ENCODE results near the gene RPAP3.
A peak's percentile ranks its signal among the peaks of the same experiment; 100 is the strongest.

The RPAP3 gene

GRCh38 chr12:47743311-47743860, 37.6 kb upstream of the RPAP3 start:
- no peak for DNase-seq (ENCODE audit: low read depth in 2 of 2)

- peak; percentile 69 to 75 for DNase-seq (ENCODE audit: low read depth in 2 of 2)
Observed at GRCh38 chr12:47742253-47742825, 36.5 kb upstream of the RPAP3 start.

GRCh38 chr12:47741340-47741703, 35.5 kb upstream of the RPAP3 start:
- peak; percentile 39 to 40 for DNase-seq (ENCODE audit: low read depth in 2 of 2)

GRCh38 chr12:47740606-47741339, 34.9 kb upstream of the RPAP3 start:
- no peak for DNase-seq (ENCODE audit: low read depth in 2 of 2)

GRCh38 chr12:47739979-47740378, 34.1 kb upstream of the RPAP3 start:
- no peak for DNase-seq (ENCODE audit: low read depth in 2 of 2)

GRCh38 chr12:47739297-47739696, 33.5 kb upstream of the RPAP3 start:
- DNase-seq (ENCODE audit: low read depth in 2 of 2): no peak

GRCh38 chr12:47737936-47738594, 32.2 kb upstream of the RPAP3 start:
- no peak for DNase-seq (ENCODE audit: low read depth in 2 of 2)

- no peak for DNase-seq (ENCODE audit: low read depth in 2 of 2)
Observed at GRCh38 chr12:47736877-47737676, 31.2 kb upstream of the RPAP3 start.

GRCh38 chr12:47736216-47736615, 30.4 kb upstream of the RPAP3 start:
- no peak for DNase-seq (ENCODE audit: low read depth in 2 of 2)

GRCh38 chr12:47735649-47736048, 29.8 kb upstream of the RPAP3 start:
- no peak for DNase-seq (ENCODE audit: low read depth in 2 of 2)

- no peak for DNase-seq (ENCODE audit: low read depth in 2 of 2)
Observed at GRCh38 chr12:47734725-47735480, 29.1 kb upstream of the RPAP3 start.

GRCh38 chr12:47733142-47733541, 27.3 kb upstream of the RPAP3 start:
- no peak for DNase-seq (ENCODE audit: low read depth in 2 of 2)

GRCh38 chr12:47732504-47732903, 26.7 kb upstream of the RPAP3 start:
- no peak for DNase-seq (ENCODE audit: low read depth in 2 of 2)

- DNase-seq (ENCODE audit: low read depth in 2 of 2): no peak
Observed at GRCh38 chr12:47731723-47732122, 25.9 kb upstream of the RPAP3 start.

- DNase-seq (ENCODE audit: low read depth in 2 of 2): no peak
Observed at GRCh38 chr12:47730341-47730744, 24.5 kb upstream of the RPAP3 start.

GRCh38 chr12:47729233-47729632, 23.4 kb upstream of the RPAP3 start:
- no peak for DNase-seq (ENCODE audit: low read depth in 2 of 2)

GRCh38 chr12:47725893-47726292, 20.1 kb upstream of the RPAP3 start:
- no peak for DNase-seq (ENCODE audit: low read depth in 2 of 2)

- DNase-seq (ENCODE audit: low read depth in 2 of 2): no peak
Observed at GRCh38 chr12:47725091-47725772, 19.4 kb upstream of the RPAP3 start, which contains the start of gene ENDOU. Gene ENDOU (minus strand): TSS chr12:47725490. CDS start chr12:47725413, 77 bp downstream.

- DNase-seq (ENCODE audit: low read depth in 2 of 2): no peak
Observed at GRCh38 chr12:47722941-47723631, 17.3 kb upstream of the RPAP3 start.

All from stimulated activated CD4-positive, alpha-beta T cell treated with anti-CD3 and anti-CD28 coated beads, Interleukin-4, amount 100 ng/mL, for 48 hours (primary cell).